Glomerular visceral epithelial cell (primary cell): ENCODE results near the gene SPINK4.

Source experiments
- DNase-seq: peaks from one replicate; pipeline ENCODE4 v3.0.0-alpha.2; 2016; ENCODE audit errors: extremely low spot score

Gene SPINK4

DNA sequence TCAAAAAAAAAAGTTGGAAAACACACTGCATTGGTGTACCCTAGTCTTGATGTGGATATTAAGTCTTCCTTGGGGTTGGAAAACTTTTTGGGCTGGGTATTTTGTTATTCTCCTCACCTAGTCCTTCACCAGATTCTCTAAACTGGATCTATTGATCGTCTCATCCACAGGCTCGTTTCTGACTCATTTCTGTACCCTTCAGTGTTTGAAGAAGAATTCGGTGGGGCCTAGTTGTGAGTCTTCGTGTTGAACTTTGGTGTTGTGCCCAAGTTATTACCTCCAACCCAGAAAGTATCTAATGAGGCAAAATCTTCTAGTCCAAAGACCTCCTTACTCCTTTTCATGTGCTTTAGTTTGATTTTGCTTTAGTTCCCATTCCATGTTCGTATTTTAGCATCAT is 51.9 kb downstream of the SPINK4 start:
- DNase-seq: no peak

GRCh38 chr9:33293782-33294181 is 53.8 kb downstream of the SPINK4 start:
- DNase-seq: no peak

GRCh38 chr9:33294670-33295432 is 54.9 kb downstream of the SPINK4 start:
- DNase-seq: no peak

- no peak for DNase-seq
Measured at GRCh38 chr9:33295571-33295970, 55.6 kb downstream of the SPINK4 start.

- no peak for DNase-seq
Measured at GRCh38 chr9:33297432-33297831, 57.5 kb downstream of the SPINK4 start.
